Astrocyte (in vitro differentiated cells and primary cell): Measurements from ENCODE around the gene NCOA4. TPM values are rescaled to one million over a fixed set of nuclear protein-coding genes. Genes with fewer than 3 reads are reported as not detected.

ENCODE experiments used
- DNase-seq: peaks from one replicate; pipeline ENCODE4 v3.0.0-alpha.2; 2010; ENCODE audit warnings: low read depth
- FAIRE-seq: peaks from 2 replicates; lab custom pipeline; 2011; peaks lifted over from hg19 to GRCh38; lab: Jason Lieb, UNC
- H2AFZ ChIP-seq: 2 replicates; pipeline ENCODE4 v1.6.0; 2012; ENCODE audit warnings: low read depth, low read length, inconsistent platforms
- H3K27ac ChIP-seq: 2 replicates; pipeline ENCODE4 v1.5.1; 2011; ENCODE audit warnings: low read depth, low read length, inconsistent platforms
- H3K27me3 ChIP-seq: 2 replicates; pipeline ENCODE4 v1.6.0; 2011; ENCODE audit warnings: low read length, inconsistent platforms; ENCODE audit not compliant: insufficient read depth
- H3K36me3 ChIP-seq: 2 replicates; pipeline ENCODE4 v1.5.1; 2011; ENCODE audit warnings: low read length, inconsistent platforms; ENCODE audit not compliant: insufficient read depth
- H3K4me1 ChIP-seq: 2 replicates; pipeline ENCODE4 v1.5.1; 2011; ENCODE audit warnings: low read length, inconsistent platforms; ENCODE audit not compliant: insufficient read depth
- H3K4me2 ChIP-seq: 2 replicates; pipeline ENCODE4 v1.6.0; 2012; ENCODE audit warnings: low read length, inconsistent platforms
- H3K4me3 ChIP-seq: 2 replicates; pipeline ENCODE4 v1.5.1; 2011; ENCODE audit warnings: low read depth, mild to moderate bottlenecking, low read length, inconsistent platforms; ENCODE audit not compliant: insufficient read depth
- H3K79me2 ChIP-seq: 2 replicates; pipeline ENCODE4 v1.6.0; 2012; ENCODE audit warnings: mild to moderate bottlenecking, low read length, inconsistent platforms; ENCODE audit not compliant: insufficient read depth
- H3K9ac ChIP-seq: 2 replicates; pipeline ENCODE4 v1.6.0; 2012; ENCODE audit warnings: mild to moderate bottlenecking, low read length, inconsistent platforms
- H3K9me3 ChIP-seq: 2 replicates; pipeline ENCODE4 v1.5.1; 2012; ENCODE audit warnings: low read depth, mild to moderate bottlenecking, low read length, inconsistent platforms; ENCODE audit not compliant: insufficient read depth
- H4K20me1 ChIP-seq: 2 replicates; pipeline ENCODE4 v1.6.0; 2012; ENCODE audit warnings: low read length, inconsistent platforms; ENCODE audit not compliant: insufficient read depth
- H3K27ac Mint-ChIP-seq: one replicate; pipeline ENCODE4 v1.8.0; 2021; ENCODE audit warnings: mild to moderate bottlenecking, mixed read lengths; ENCODE audit not compliant: unreplicated experiment
- H3K27me3 Mint-ChIP-seq: one replicate; pipeline ENCODE4 v1.8.0; 2021; ENCODE audit warnings: low read depth, mixed read lengths; ENCODE audit not compliant: unreplicated experiment
- H3K36me3 Mint-ChIP-seq: one replicate; pipeline ENCODE4 v1.8.0; 2021; ENCODE audit warnings: low read depth, mixed read lengths; ENCODE audit not compliant: unreplicated experiment
- H3K4me1 Mint-ChIP-seq: one replicate; pipeline ENCODE4 v1.8.0; 2021; ENCODE audit warnings: low read depth, mixed read lengths; ENCODE audit not compliant: unreplicated experiment
- H3K4me3 Mint-ChIP-seq: one replicate; pipeline ENCODE4 v1.8.0; 2021; ENCODE audit warnings: mild to moderate bottlenecking, moderate library complexity, mixed read lengths; ENCODE audit not compliant: unreplicated experiment
- H3K9me3 Mint-ChIP-seq: one replicate; pipeline ENCODE4 v1.8.0; 2021; ENCODE audit warnings: mild to moderate bottlenecking, mixed read lengths; ENCODE audit not compliant: unreplicated experiment
- EZH2 ChIP-seq: IDR thresholded peaks from 2 replicates; pipeline ENCODE4 v1.6.1; 2012; ENCODE audit warnings: mild to moderate bottlenecking, low read length, inconsistent platforms; ENCODE audit not compliant: insufficient read depth
- total RNA-seq: library from RNA; stranded (reverse); gene quantifications from 2 replicates; pipeline ENCODE4 v1.2.1, GENCODE V29; 2021
- TF ChIP-seq, protein P1 (sequence below): IDR thresholded peaks from 2 replicates; pipeline ENCODE4 v1.5.1; 2011; ENCODE audit warnings: low read depth, mild to moderate bottlenecking, inconsistent platforms, low read length, moderate library complexity; ENCODE audit not compliant: insufficient read depth

Gene NCOA4
- total RNA-seq, 1 donor from 2014 or later, result 120 TPM

DNA sequence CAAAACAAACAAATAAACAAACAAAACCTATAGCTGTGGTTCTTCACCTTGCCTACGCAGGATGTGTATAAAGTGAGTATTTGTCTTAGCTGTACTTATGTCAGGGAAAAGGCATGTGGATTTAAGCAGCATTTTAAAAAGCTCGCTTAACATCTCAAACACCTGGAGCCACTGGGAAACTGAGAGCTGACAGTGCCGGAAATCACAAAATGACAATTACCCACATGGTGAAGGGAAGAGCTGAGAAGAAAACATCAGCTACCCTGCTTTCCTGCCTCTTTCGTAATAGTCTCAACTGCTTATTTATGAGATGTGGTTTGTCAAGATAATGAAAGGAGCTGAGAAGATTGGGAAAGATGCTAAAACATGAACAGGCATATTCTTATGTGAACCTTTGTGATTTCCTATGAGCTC, 46.7 kb upstream of the NCOA4 start:
- Mint-ChIP-seq H3K4me1 (peaks cover 8% of the 10 kb centered on the region), H3K27ac (no peak overlapping the region), H3K36me3 (no peaks in the 10 kb centered on the region), H3K4me3 (no peak overlapping the region), H3K27me3 (no peaks in the 10 kb centered on the region), H3K9me3 (no peaks in the 10 kb centered on the region)
- H3K9me3 ChIP-seq, result no peaks in the 10 kb centered on the region
- no peaks in the 10 kb centered on the region for H3K79me2 ChIP-seq
- H3K4me1 ChIP-seq, result no peaks in the 10 kb centered on the region
- no peak for FAIRE-seq
- no peak for DNase-seq
- no peak overlapping the region for H3K4me3 ChIP-seq
- H3K4me2 ChIP-seq, result no peak overlapping the region
- H2AFZ ChIP-seq, result no peak overlapping the region
- no peaks in the 10 kb centered on the region for H3K36me3 ChIP-seq
- H3K27ac ChIP-seq, result no peak overlapping the region
- H4K20me1 ChIP-seq, result no peaks in the 10 kb centered on the region
- H3K27me3 ChIP-seq, result no peaks in the 10 kb centered on the region
- no peak overlapping the region for H3K9ac ChIP-seq
- TF ChIP-seq EZH2, result no peak
- TF ChIP-seq, protein P1, sequence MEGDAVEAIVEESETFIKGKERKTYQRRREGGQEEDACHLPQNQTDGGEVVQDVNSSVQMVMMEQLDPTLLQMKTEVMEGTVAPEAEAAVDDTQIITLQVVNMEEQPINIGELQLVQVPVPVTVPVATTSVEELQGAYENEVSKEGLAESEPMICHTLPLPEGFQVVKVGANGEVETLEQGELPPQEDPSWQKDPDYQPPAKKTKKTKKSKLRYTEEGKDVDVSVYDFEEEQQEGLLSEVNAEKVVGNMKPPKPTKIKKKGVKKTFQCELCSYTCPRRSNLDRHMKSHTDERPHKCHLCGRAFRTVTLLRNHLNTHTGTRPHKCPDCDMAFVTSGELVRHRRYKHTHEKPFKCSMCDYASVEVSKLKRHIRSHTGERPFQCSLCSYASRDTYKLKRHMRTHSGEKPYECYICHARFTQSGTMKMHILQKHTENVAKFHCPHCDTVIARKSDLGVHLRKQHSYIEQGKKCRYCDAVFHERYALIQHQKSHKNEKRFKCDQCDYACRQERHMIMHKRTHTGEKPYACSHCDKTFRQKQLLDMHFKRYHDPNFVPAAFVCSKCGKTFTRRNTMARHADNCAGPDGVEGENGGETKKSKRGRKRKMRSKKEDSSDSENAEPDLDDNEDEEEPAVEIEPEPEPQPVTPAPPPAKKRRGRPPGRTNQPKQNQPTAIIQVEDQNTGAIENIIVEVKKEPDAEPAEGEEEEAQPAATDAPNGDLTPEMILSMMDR, result no peak

GRCh38 chr10:46075869-46076268, 45.4 kb upstream of the NCOA4 start:
- Histone ChIP-seq H3K27me3 (no peaks in the 10 kb centered on the region), H3K36me3 (no peaks in the 10 kb centered on the region), H3K9me3 (no peaks in the 10 kb centered on the region), H4K20me1 (no peaks in the 10 kb centered on the region), H3K4me3 (no peak overlapping the region), H3K4me1 (no peaks in the 10 kb centered on the region), H3K79me2 (no peaks in the 10 kb centered on the region), H3K27ac (no peak overlapping the region), H2AFZ (no peak overlapping the region), H3K4me2 (no peak overlapping the region), H3K9ac (no peak overlapping the region)
- FAIRE-seq (no peak), DNase-seq (no peak)
- peaks cover 8% of the 10 kb centered on the region for H3K4me1 Mint-ChIP-seq
- no peaks in the 10 kb centered on the region for H3K27me3 Mint-ChIP-seq
- no peaks in the 10 kb centered on the region for H3K36me3 Mint-ChIP-seq
- H3K4me3 Mint-ChIP-seq, result no peak overlapping the region
- no peak overlapping the region for H3K27ac Mint-ChIP-seq
- TF ChIP-seq EZH2, result no peak
- TF ChIP-seq, protein P1, result no peak
- H3K9me3 Mint-ChIP-seq, result no peaks in the 10 kb centered on the region

DNA sequence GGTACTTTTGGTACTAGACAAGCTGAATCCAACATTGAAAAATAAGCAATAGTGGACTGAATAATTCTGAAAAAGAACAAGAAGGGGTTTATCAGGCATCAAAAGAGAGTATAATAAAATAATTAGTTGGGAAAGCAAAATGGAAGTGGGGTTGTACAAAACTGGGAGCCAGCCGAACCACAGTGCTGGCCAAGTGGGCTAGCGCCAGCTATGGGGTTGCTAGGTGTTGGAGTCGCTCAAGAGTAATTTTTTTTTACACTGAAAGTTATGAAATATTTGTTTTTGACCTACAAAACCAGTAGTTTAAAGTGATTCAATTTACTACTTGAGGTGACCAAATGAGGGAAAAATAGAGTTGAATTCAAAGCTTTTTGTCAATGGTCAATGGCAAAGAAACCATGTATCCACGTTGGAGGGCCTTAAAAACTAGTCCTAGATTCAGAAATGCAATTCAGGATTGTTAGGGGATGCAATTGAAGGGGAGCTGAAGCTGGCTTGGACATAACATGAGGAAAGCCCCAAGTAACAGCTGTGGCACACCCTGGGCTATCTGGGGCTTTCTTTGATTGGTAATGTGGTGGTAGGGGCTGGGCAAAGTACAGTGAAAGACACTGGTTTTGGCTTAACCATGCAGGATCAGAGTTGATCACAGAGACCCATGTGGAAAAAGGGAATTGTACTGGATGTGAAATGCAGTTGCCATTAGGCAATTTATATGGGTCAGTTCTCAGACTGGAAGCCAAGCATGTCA, 43.9 kb upstream of the NCOA4 start:
- no peaks in the 10 kb centered on the region for H3K79me2 ChIP-seq
- H3K27me3 ChIP-seq, result no peaks in the 10 kb centered on the region
- no peak overlapping the region for H3K4me3 ChIP-seq
- no peak overlapping the region for H3K4me2 ChIP-seq
- H4K20me1 ChIP-seq, result no peaks in the 10 kb centered on the region
- no peaks in the 10 kb centered on the region for H3K9me3 Mint-ChIP-seq
- H3K27ac ChIP-seq, result no peak overlapping the region
- H3K4me1 Mint-ChIP-seq, result peaks cover 8% of the 10 kb centered on the region
- no peaks in the 10 kb centered on the region for H3K36me3 Mint-ChIP-seq
- FAIRE-seq (no peak), DNase-seq (no peak)
- H3K4me1 ChIP-seq, result no peaks in the 10 kb centered on the region
- no peak overlapping the region for H2AFZ ChIP-seq
- no peak overlapping the region for H3K9ac ChIP-seq
- H3K4me3 Mint-ChIP-seq, result no peak overlapping the region
- no peaks in the 10 kb centered on the region for H3K27me3 Mint-ChIP-seq
- no peaks in the 10 kb centered on the region for H3K36me3 ChIP-seq
- H3K9me3 ChIP-seq, result no peaks in the 10 kb centered on the region
- no peak overlapping the region for H3K27ac Mint-ChIP-seq
- TF ChIP-seq EZH2, result no peak
- TF ChIP-seq, protein P1, result no peak
